ENCODE data around the gene NBEAL1.

DNA sequence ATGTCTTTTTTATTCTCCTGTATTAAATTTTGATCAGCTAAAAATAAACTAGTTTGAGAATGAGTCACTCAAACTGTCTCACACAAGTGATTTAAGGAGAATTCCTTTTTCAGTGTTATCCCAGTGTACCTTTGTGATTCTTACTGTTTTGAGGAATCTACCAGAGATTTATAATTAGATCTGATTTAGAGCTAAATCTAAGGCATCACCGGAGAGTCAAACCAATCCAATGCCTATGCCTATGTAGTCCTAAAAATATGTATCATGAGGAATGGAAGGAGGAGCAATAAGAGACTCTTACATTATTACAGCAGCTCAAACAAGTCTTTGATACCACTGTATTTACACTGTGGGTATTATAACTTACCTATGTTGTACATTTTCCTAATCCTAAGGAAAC lies 160.7 kb downstream of the NBEAL1 start:
- TF ChIP-seq, protein P1, sequence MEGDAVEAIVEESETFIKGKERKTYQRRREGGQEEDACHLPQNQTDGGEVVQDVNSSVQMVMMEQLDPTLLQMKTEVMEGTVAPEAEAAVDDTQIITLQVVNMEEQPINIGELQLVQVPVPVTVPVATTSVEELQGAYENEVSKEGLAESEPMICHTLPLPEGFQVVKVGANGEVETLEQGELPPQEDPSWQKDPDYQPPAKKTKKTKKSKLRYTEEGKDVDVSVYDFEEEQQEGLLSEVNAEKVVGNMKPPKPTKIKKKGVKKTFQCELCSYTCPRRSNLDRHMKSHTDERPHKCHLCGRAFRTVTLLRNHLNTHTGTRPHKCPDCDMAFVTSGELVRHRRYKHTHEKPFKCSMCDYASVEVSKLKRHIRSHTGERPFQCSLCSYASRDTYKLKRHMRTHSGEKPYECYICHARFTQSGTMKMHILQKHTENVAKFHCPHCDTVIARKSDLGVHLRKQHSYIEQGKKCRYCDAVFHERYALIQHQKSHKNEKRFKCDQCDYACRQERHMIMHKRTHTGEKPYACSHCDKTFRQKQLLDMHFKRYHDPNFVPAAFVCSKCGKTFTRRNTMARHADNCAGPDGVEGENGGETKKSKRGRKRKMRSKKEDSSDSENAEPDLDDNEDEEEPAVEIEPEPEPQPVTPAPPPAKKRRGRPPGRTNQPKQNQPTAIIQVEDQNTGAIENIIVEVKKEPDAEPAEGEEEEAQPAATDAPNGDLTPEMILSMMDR (IDR thresholded peaks at IDR 0.05; ENCODE audit: low read length), result no peak
- no peak for TF ChIP-seq EZH2 (optimal IDR thresholded peaks at IDR 0.05; ENCODE audit: low read depth, low read length)
- TF ChIP-seq EZH2phosphoT487 (IDR thresholded peaks at IDR 0.05; ENCODE audit: low read length), result no peak

All from MM.1S (cell line).